Measurements from ENCODE around the gene KIF3B.

KIF3B gene

GRCh38 chr20:32232326-32232886, 45.0 kb upstream of the KIF3B start:
- DNase-seq (ENCODE audit: insufficient read length, low spot score): no peak
- FAIRE-seq: no peak
- TF ChIP-seq, protein P1, sequence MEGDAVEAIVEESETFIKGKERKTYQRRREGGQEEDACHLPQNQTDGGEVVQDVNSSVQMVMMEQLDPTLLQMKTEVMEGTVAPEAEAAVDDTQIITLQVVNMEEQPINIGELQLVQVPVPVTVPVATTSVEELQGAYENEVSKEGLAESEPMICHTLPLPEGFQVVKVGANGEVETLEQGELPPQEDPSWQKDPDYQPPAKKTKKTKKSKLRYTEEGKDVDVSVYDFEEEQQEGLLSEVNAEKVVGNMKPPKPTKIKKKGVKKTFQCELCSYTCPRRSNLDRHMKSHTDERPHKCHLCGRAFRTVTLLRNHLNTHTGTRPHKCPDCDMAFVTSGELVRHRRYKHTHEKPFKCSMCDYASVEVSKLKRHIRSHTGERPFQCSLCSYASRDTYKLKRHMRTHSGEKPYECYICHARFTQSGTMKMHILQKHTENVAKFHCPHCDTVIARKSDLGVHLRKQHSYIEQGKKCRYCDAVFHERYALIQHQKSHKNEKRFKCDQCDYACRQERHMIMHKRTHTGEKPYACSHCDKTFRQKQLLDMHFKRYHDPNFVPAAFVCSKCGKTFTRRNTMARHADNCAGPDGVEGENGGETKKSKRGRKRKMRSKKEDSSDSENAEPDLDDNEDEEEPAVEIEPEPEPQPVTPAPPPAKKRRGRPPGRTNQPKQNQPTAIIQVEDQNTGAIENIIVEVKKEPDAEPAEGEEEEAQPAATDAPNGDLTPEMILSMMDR (IDR thresholded peaks at IDR 0.05; ENCODE audit: insufficient read depth, missing control alignments): no peak

DNA sequence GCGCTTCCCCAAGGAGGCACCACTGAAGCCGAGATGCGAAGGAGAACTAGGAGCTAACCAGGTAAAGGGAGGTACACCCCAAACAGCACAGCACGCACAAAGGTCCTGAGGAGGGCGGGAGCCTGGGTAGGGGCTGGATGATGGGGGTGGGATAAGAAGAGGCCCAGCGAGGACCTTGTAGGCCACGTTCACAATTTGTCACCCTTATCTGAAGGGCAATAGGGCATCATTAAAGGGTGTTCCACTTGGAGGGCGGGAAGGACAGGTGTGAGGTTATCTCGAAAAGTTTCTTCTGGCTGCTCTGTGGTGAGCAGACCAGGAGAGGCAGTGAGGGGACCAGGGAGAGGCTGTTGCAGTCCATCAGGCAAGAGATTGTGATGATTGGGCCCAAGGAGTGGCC, 44.2 kb upstream of the KIF3B start:
- TF ChIP-seq, protein P1 (IDR thresholded peaks at IDR 0.05; ENCODE audit: insufficient read depth, missing control alignments): no peak
- FAIRE-seq (no peak), DNase-seq (ENCODE audit: insufficient read length, low spot score) (no peak)

- FAIRE-seq: no peak
- DNase-seq (ENCODE audit: insufficient read length, low spot score): no peak
- TF ChIP-seq, protein P1 (IDR thresholded peaks at IDR 0.05; ENCODE audit: insufficient read depth, missing control alignments): no peak
These were observed 43.2 kb upstream of the KIF3B start for GRCh38 chr20:32234135-32234808.

- no peak for FAIRE-seq
- DNase-seq (ENCODE audit: insufficient read length, low spot score): no peak
- TF ChIP-seq, protein P1 (IDR thresholded peaks at IDR 0.05; ENCODE audit: insufficient read depth, missing control alignments): no peak
These were observed 42.0 kb upstream of the KIF3B start for GRCh38 chr20:32235331-32236047.

- DNase-seq (ENCODE audit: insufficient read length, low spot score): no peak
- TF ChIP-seq, protein P1 (IDR thresholded peaks at IDR 0.05; ENCODE audit: insufficient read depth, missing control alignments): no peak
- no peak for FAIRE-seq
These were observed 41.4 kb upstream of the KIF3B start for GRCh38 chr20:32236048-32236533.

- DNase-seq (ENCODE audit: insufficient read length, low spot score) (no peak), FAIRE-seq (no peak)
- TF ChIP-seq, protein P1 (IDR thresholded peaks at IDR 0.05; ENCODE audit: insufficient read depth, missing control alignments): no peak
These were observed 40.6 kb upstream of the KIF3B start for GRCh38 chr20:32236819-32237218.
